GM21390 (cell line): ENCODE measurements around the gene MRGPRD.

ENCODE experiments used
- ATAC-seq: cut with Tn5 transposase; IDR thresholded peaks from one replicate; pipeline ENCODE4 v1.9.1; 2021; ENCODE audit not compliant: unreplicated experiment

MRGPRD gene

GRCh38 chr11:68948935-68949334, 31.9 kb downstream of the MRGPRD start:
- ATAC-seq = no peak

GRCh38 chr11:68948496-68948895, 32.3 kb downstream of the MRGPRD start:
- no peak for ATAC-seq

- ATAC-seq = no peak
Measured at GRCh38 chr11:68947151-68947550, 33.6 kb downstream of the MRGPRD start.

GRCh38 chr11:68946416-68947090, 34.2 kb downstream of the MRGPRD start:
- no peak for ATAC-seq

- ATAC-seq = no peak
Measured at GRCh38 chr11:68942751-68943271, 38.0 kb downstream of the MRGPRD start.

GRCh38 chr11:68942095-68942620, 38.6 kb downstream of the MRGPRD start:
- ATAC-seq = no peak

GRCh38 chr11:68941324-68942094, 39.3 kb downstream of the MRGPRD start:
- no peak for ATAC-seq

GRCh38 chr11:68940651-68941323, 40.0 kb downstream of the MRGPRD start:
- no peak for ATAC-seq

- ATAC-seq = no peak
Measured at GRCh38 chr11:68939583-68940555, 40.9 kb downstream of the MRGPRD start.

- ATAC-seq = no peak
Measured at GRCh38 chr11:68938816-68939582, 41.8 kb downstream of the MRGPRD start.

GRCh38 chr11:68938088-68938487, 42.7 kb downstream of the MRGPRD start:
- ATAC-seq = no peak

GRCh38 chr11:68936676-68937620, 43.8 kb downstream of the MRGPRD start:
- no peak for ATAC-seq

- no peak for ATAC-seq
Measured at GRCh38 chr11:68936358-68936636, 44.5 kb downstream of the MRGPRD start.

GRCh38 chr11:68935516-68936357, 45.0 kb downstream of the MRGPRD start:
- no peak for ATAC-seq

- no peak for ATAC-seq
Measured at GRCh38 chr11:68935066-68935465, 45.7 kb downstream of the MRGPRD start.

- no peak for ATAC-seq
Measured at GRCh38 chr11:68934666-68935065, 46.1 kb downstream of the MRGPRD start.

GRCh38 chr11:68934321-68934645, 46.5 kb downstream of the MRGPRD start:
- ATAC-seq = no peak
